ENCODE measurements around the gene CST8.

DNA sequence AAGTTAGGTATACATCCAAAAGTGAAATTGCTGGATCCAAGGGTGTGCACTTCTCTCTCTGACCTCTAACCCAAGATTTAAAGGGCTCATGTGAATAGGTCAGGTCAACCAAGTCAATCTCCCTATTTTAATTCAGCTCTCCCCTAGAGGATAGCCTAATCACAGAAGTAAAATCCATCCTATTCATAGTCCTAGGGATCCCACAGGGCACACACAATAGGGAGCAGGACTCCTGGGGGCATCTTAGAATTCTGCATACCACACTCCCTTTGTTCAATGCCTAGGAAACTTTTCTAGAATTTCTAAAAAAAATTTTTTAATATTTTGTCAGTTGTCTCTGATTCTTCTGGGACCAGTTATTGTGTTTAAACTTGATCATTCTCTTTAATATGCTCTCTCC, 42.2 kb downstream of the CST8 start:
- TF ChIP-seq, protein P1, sequence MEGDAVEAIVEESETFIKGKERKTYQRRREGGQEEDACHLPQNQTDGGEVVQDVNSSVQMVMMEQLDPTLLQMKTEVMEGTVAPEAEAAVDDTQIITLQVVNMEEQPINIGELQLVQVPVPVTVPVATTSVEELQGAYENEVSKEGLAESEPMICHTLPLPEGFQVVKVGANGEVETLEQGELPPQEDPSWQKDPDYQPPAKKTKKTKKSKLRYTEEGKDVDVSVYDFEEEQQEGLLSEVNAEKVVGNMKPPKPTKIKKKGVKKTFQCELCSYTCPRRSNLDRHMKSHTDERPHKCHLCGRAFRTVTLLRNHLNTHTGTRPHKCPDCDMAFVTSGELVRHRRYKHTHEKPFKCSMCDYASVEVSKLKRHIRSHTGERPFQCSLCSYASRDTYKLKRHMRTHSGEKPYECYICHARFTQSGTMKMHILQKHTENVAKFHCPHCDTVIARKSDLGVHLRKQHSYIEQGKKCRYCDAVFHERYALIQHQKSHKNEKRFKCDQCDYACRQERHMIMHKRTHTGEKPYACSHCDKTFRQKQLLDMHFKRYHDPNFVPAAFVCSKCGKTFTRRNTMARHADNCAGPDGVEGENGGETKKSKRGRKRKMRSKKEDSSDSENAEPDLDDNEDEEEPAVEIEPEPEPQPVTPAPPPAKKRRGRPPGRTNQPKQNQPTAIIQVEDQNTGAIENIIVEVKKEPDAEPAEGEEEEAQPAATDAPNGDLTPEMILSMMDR (conservative IDR thresholded peaks at IDR 0.05; ENCODE audit: low read length): no peak
- no peak for TF ChIP-seq EZH2phosphoT487 (IDR thresholded peaks at IDR 0.05; ENCODE audit: borderline replicate concordance)

Data from Loucy (cell line).